Activated naive CD8-positive, alpha-beta T cell treated with anti-CD3 and anti-CD28 coated beads for 36 hours (primary cell): Measurements from ENCODE around the gene GRHPR. TPM values are rescaled to one million over a fixed set of nuclear protein-coding genes. Genes with fewer than 3 reads are reported as not detected.

Experiments used
- total RNA-seq, 2 experiments: library from RNA; stranded (reverse); gene quantifications; one replicate each; pipeline ENCODE4 v1.2.3, GENCODE V29; 2021

GRHPR gene
- total RNA-seq, 2 experiments from 2014 or later = 79.5 to 82.0 TPM

Other genes starting within 250 kb of the GRHPR start
- gene ZBTB5, start 42.8 kb downstream of the GRHPR start, total RNA-seq = 1 to 10 TPM; 7.0 to 7.6 TPM
- gene POLR1E, start 63.3 kb downstream of the GRHPR start, total RNA-seq = 10 to 100 TPM; 78.7 to 79.8 TPM
- 1 to 10 TPM; 1.9 TPM for gene FBXO10, start 153.7 kb downstream of the GRHPR start, total RNA-seq
- 100 to 1,000 TPM; 219 to 222 TPM for gene TOMM5, start 169.9 kb downstream of the GRHPR start, total RNA-seq
- not detected for gene FRMPD1, start 228.3 kb downstream of the GRHPR start, total RNA-seq